WERI-Rb-1 (cell line): Measurements from ENCODE around the gene HLA-DQA2.

Source experiments
- DNase-seq: peaks from one replicate; pipeline ENCODE4 v3.0.0-alpha.2; 2020
- H3K27ac ChIP-seq: fragments of 250-450 bp; sonication (Bioruptor Pico); 2 replicates; pipeline ENCODE4 v1.5.1; 2020; ENCODE audit warnings: mild to moderate bottlenecking, moderate library complexity
- H3K27me3 ChIP-seq: fragments of 250-450 bp; sonication (Bioruptor Pico); 2 replicates; pipeline ENCODE4 v1.5.1; 2021; ENCODE audit warnings: mild to moderate bottlenecking, low read depth, moderate library complexity; ENCODE audit not compliant: insufficient read depth, severe bottlenecking
- H3K36me3 ChIP-seq: fragments of 250-450 bp; sonication (Bioruptor Pico); 2 replicates; pipeline ENCODE4 v1.5.1; 2020; ENCODE audit warnings: mild to moderate bottlenecking, moderate library complexity
- H3K4me3 ChIP-seq: 2 replicates; pipeline ENCODE4 v1.5.1; 2011; ENCODE audit warnings: low read depth, mild to moderate bottlenecking, control low read depth, low read length
- H3K9me3 ChIP-seq: fragments of 250-450 bp; sonication (Bioruptor Pico); 2 replicates; pipeline ENCODE4 v1.5.1; 2021; ENCODE audit warnings: mild to moderate bottlenecking, moderate library complexity; ENCODE audit not compliant: severe bottlenecking
- CTCF ChIP-seq: IDR thresholded peaks from 2 replicates; pipeline ENCODE4 v1.5.1; 2011; ENCODE audit warnings: low read depth, mild to moderate bottlenecking, control low read depth, inconsistent platforms, low read length

Gene HLA-DQA2

GRCh38 chr6:32785781-32786533, 44.8 kb downstream of the HLA-DQA2 start:
- peak; percentile 58 for DNase-seq
- Histone ChIP-seq H3K9me3 (peaks cover 3% of the 10 kb centered on the region), H3K27ac (no peak overlapping the region), H3K4me3 (no peak overlapping the region), H3K36me3 (no peaks in the 10 kb centered on the region), H3K27me3 (peaks cover 80% of the 10 kb centered on the region)
- peak; percentile 77 for TF ChIP-seq CTCF

- no peak for TF ChIP-seq CTCF
- Histone ChIP-seq H3K27ac (no peak overlapping the region), H3K36me3 (no peaks in the 10 kb centered on the region), H3K9me3 (peaks cover 3% of the 10 kb centered on the region), H3K4me3 (no peak overlapping the region), H3K27me3 (peaks cover 91% of the 10 kb centered on the region)
- DNase-seq: no peak
These were observed 49.1 kb downstream of the HLA-DQA2 start for GRCh38 chr6:32790306-32790705.

- peaks cover 91% of the 10 kb centered on the region for H3K27me3 ChIP-seq
- no peak overlapping the region for H3K4me3 ChIP-seq
- no peak for DNase-seq
These were observed 51.8 kb downstream of the HLA-DQA2 start for GRCh38 chr6:32792901-32793435.

GRCh38 chr6:32794510-32794909, 53.3 kb downstream of the HLA-DQA2 start:
- Histone ChIP-seq H3K27me3 (peaks cover 89% of the 10 kb centered on the region), H3K9me3 (peaks cover 2% of the 10 kb centered on the region), H3K27ac (no peak overlapping the region), H3K4me3 (no peak overlapping the region), H3K36me3 (no peaks in the 10 kb centered on the region)
- no peak for DNase-seq
- TF ChIP-seq CTCF: no peak

More at GRCh38 chr6:32792901-32793435, 51.8 kb downstream of the HLA-DQA2 start:
- Histone ChIP-seq H3K9me3 (no peaks in the 10 kb centered on the region), H3K27ac (no peak overlapping the region), H3K36me3 (no peaks in the 10 kb centered on the region)
- no peak for TF ChIP-seq CTCF
